HepG2 (cell line): ENCODE results near the gene SCRG1.

Experiments
- FOXM1 ChIP-seq: sonication (generic); formaldehyde crosslinking; IDR thresholded peaks from 2 replicates; pipeline ENCODE4 v1.5.0; 2020; ENCODE audit warnings: missing genetic modification reagents
- TBL1XR1 ChIP-seq: fragments of 150-350 bp; IDR thresholded peaks from 2 replicates; pipeline ENCODE4 v1.6.1; 2014; ENCODE audit warnings: borderline replicate concordance, low read length; ENCODE audit not compliant: partially characterized antibody
- TCF7 ChIP-seq: sonication (generic); IDR thresholded peaks from 2 replicates; pipeline ENCODE4 v1.6.1; 2016; ENCODE audit warnings: antibody characterized with exemption, low read depth
- TF ChIP-seq, protein P1 (sequence below): sonication (generic); formaldehyde crosslinking; IDR thresholded peaks from 2 replicates; pipeline ENCODE4 v1.8.0; 2022; ENCODE audit warnings: missing genetic modification reagents, mild to moderate bottlenecking, moderate library complexity, borderline replicate concordance

DNA sequence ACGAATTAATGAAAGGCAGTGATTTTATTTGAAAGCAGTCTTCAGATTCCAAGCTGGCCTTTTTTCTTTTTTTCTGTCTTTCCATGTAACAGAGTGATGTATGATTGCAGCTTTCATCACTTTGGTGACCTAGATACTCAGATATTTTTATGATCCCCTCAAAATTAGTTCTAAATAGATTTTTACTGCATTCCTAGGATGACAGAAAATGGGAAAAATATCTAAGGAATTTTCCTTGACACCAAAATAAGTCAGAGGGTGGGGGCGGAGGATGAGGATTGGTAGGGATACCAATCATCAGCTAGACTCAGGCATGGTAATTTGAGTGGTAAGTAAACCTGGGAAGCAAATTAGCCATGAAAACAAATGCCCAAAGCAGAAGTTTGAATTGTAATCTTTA, 52.8 kb downstream of the SCRG1 start:
- TF ChIP-seq, protein P1, sequence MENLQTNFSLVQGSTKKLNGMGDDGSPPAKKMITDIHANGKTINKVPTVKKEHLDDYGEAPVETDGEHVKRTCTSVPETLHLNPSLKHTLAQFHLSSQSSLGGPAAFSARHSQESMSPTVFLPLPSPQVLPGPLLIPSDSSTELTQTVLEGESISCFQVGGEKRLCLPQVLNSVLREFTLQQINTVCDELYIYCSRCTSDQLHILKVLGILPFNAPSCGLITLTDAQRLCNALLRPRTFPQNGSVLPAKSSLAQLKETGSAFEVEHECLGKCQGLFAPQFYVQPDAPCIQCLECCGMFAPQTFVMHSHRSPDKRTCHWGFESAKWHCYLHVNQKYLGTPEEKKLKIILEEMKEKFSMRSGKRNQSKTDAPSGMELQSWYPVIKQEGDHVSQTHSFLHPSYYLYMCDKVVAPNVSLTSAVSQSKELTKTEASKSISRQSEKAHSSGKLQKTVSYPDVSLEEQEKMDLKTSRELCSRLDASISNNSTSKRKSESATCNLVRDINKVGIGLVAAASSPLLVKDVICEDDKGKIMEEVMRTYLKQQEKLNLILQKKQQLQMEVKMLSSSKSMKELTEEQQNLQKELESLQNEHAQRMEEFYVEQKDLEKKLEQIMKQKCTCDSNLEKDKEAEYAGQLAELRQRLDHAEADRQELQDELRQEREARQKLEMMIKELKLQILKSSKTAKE (CRISPR knock-in tag) = no peak
- no peak for TF ChIP-seq TBL1XR1
- no peak for TF ChIP-seq TCF7
- TF ChIP-seq FOXM1 = no peak
